Heart left ventricle (tissue), 16 donors: Measurements from ENCODE around the gene STC2. TPM values are rescaled to one million over a fixed set of nuclear protein-coding genes. Genes with fewer than 3 reads are reported as not detected.
A peak's percentile ranks its signal among the peaks of the same experiment; 100 is the strongest.

ENCODE experiments used
- ATAC-seq, 4 donors: fragments of 200-7000 bp; cut with Tn5 transposase; one replicate each; pipeline ENCODE4 v1.9.1; 2020 to 2022; ENCODE audit warnings: moderate library complexity in 4 of 4, mild to moderate bottlenecking in 3 of 4, moderate number of reproducible peaks in 1 of 4
- DNase-seq, 5 donors: peaks; one replicate each; pipeline ENCODE4 v3.0.0-alpha.2; 2020
- H3K27ac ChIP-seq, 12 donors: fragments of 200-600 bp; sonication (generic) in 4 of 12; one replicate each; pipeline versions ENCODE4 v1.5.0 to v1.8.0; 2016 to 2022; ENCODE audit warnings: mild to moderate bottlenecking in 2 of 12
- H3K27me3 ChIP-seq, 9 donors: fragments of 200-600 bp; sonication (generic) in 2 of 9; one replicate each; pipeline versions ENCODE4 v1.5.1 to v1.8.0; 2016 to 2022; ENCODE audit warnings: mild to moderate bottlenecking in 3 of 9
- H3K36me3 ChIP-seq, 9 donors: fragments of 200-600 bp; sonication (generic) in 2 of 9; one replicate each; pipeline versions ENCODE4 v1.5.0 to v1.8.0; 2018 to 2022; ENCODE audit warnings: mild to moderate bottlenecking in 2 of 9
- H3K4me1 ChIP-seq, 12 donors: fragments of 200-600 bp; sonication (generic) in 4 of 12; one replicate each; pipeline versions ENCODE4 v1.5.0 to v1.8.0; 2016 to 2022; ENCODE audit warnings: mild to moderate bottlenecking in 3 of 12
- H3K4me3 ChIP-seq, 12 donors: fragments of 200-600 bp; sonication (generic) in 4 of 12; one replicate each; pipeline versions ENCODE4 v1.5.0 to v1.8.0; 2017 to 2022; ENCODE audit warnings: mild to moderate bottlenecking in 9 of 12, moderate library complexity in 4 of 12
- H3K9me3 ChIP-seq, 12 donors: fragments of 200-600 bp; sonication (generic) in 4 of 12; one replicate each; pipeline versions ENCODE4 v1.5.0 to v1.8.0; 2016 to 2022; ENCODE audit warnings: mild to moderate bottlenecking in 1 of 12
- CTCF ChIP-seq, 12 donors: fragments of 200-600 bp; sonication (generic) in 4 of 12; IDR thresholded peaks; one replicate each; pipeline versions ENCODE4 v1.5.0 to v1.8.0; 2018 to 2022; ENCODE audit warnings: antibody characterized with exemption in 12 of 12, mild to moderate bottlenecking in 5 of 12
- POLR2A ChIP-seq, 2 donors: fragments of 450-650 bp; IDR thresholded peaks; one replicate each; pipeline ENCODE4 v1.6.1; 2017; ENCODE audit warnings: antibody characterized with exemption in 2 of 2, mild to moderate bottlenecking in 2 of 2, moderate library complexity in 2 of 2
- WGBS, 4 donors: extraction: QIAGEN DNeasy Blood & Tissue Kit in 2 of 4; methylation state at CpG; one replicate each; pipeline versions ENCODE4 v1.1.5 to v1.1.7; 2013 to 2018; 5-methylcytosine and 5-hydroxymethylcytosine counted together
- intact Hi-C, 10 donors: fragments of 100-400 bp; cut with DNase I; formaldehyde crosslinking; loops; one replicate each; pipeline versions ENCODE4 v1.11.1 to v1.14.2; 2022
- polyA plus RNA-seq, 2 donors: library from polyadenylated mRNA; stranded (reverse); fragments of 200-250 nt; gene quantifications; one replicate each; pipeline ENCODE4 v1.2.3, GENCODE V29; 2013
- total RNA-seq, 9 donors: library from RNA; depleted of rRNA in 2 of 9; stranded (reverse); fragments of >200 nt in 2 of 9; fragmentation: NEBNext Ultra II Directional in 3 of 9; extraction: Animal tissue kit (Norgen Biotek cat#: 25700) in 3 of 9; gene quantifications; one replicate each; pipeline versions ENCODE4 v1.1.0 to v1.2.4, GENCODE V29; 2016 to 2023
- donor health status: ischemic (EF 13 %, LVEDD 7.1; RV severe dilation, severe dysfunction).
- donor health status: healthy with polysubstance abuse.
- donor health status: DM: no; HTN: yes; CAD: no.
- donor health status: DM: no; HTN: no; CAD: no.
- donor health status: ischemic (EF 25% LVEDD 6.9; RV normal size, moderate dysfunction).
- donor health status: ischemic (EF 25% LVEDD 5.7; RV mildly dilated, moderate dysfunction).
- donor health status: healthy.
- donor health status: DM: yes; HTN: yes; CAD: no.
- donor health status: ischemic (EF 35%, LVEDD 5.7; RV mildly dilated, moderate dysfunction).
- donor health status: nonischemic (EF 11% LVEDD 7.7; RV severe dilation, severe dysfunction).
- donor health status: DM: yes; HTN: yes; CAD: no.
- donor health status: PGD.
- donor health status: ischemic (EF 29% LVEDD 5.4; RV normal size, mild dysfunction).
- donor health status: nonischemic (EF 23%, LVEDD 6.1; RV moderate dilation, normal function).

STC2 gene
- total and polyA plus RNA-seq, 11 donors = 3.9 to 15.2 (median 8.6) TPM

- TF ChIP-seq CTCF (IDR thresholded peaks at IDR 0.05) (no peak), POLR2A (IDR thresholded peaks at IDR 0.05) (no peak)
- no peaks in the 10 kb centered on the region for H3K36me3 ChIP-seq
- WGBS, 4 donors = 50 to 67% (median 57%) methylated on average over 7 of the region's 7 CpGs
- H3K27me3 ChIP-seq = no peaks in the 10 kb centered on the region
- DNase-seq (no peak), ATAC-seq (no peak)
- intact Hi-C loops = no loop called here
- no peaks in the 10 kb centered on the region for H3K4me1 ChIP-seq
- H3K27ac ChIP-seq = no peak overlapping the region
- H3K4me3 ChIP-seq = no peak overlapping the region
- no peaks in the 10 kb centered on the region for H3K9me3 ChIP-seq
Observed at GRCh38 chr5:173341961-173342430, 13.8 kb upstream of the STC2 start.

- no peak overlapping the region for H3K27ac ChIP-seq
- H3K9me3 ChIP-seq = no peaks in the 10 kb centered on the region
- 81 to 84% (median 83%) methylated on average over 6 of the region's 6 CpGs for WGBS, 4 donors
- H3K4me3 ChIP-seq = no peak overlapping the region
- H3K4me1 ChIP-seq = no peaks in the 10 kb centered on the region
- no peak for DNase-seq
- intact Hi-C loops = no loop called here
- no peak for ATAC-seq
- TF ChIP-seq POLR2A (IDR thresholded peaks at IDR 0.05) (no peak), CTCF (IDR thresholded peaks at IDR 0.05) (no peak)
- H3K27me3 ChIP-seq = no peaks in the 10 kb centered on the region
- no peaks in the 10 kb centered on the region for H3K36me3 ChIP-seq
Observed at GRCh38 chr5:173340984-173341383, 12.8 kb upstream of the STC2 start.

GRCh38 chr5:173340451-173340850, 12.2 kb upstream of the STC2 start:
- Histone ChIP-seq H3K36me3 (no peaks in the 10 kb centered on the region), H3K4me1 (no peaks in the 10 kb centered on the region), H3K27ac (no peak overlapping the region), H3K9me3 (no peaks in the 10 kb centered on the region), H3K4me3 (no peak overlapping the region), H3K27me3 (peaks cover 0 to 3% (median 0%) of the 10 kb centered on the region in 9 donors)
- DNase-seq = no peak
- TF ChIP-seq POLR2A (IDR thresholded peaks at IDR 0.05) = no peak
- no peak for TF ChIP-seq CTCF (IDR thresholded peaks at IDR 0.05)
- peak in 3 of 4 donors; percentile 37 to 69 (median 56) for ATAC-seq
- intact Hi-C loops = no loop called here
- WGBS, 4 donors = 60 to 69% (median 61%) methylated on average over 8 to 9 of the region's 9 CpGs

- H3K27me3 ChIP-seq = peaks cover 0 to 3% (median 0%) of the 10 kb centered on the region in 9 donors
- ATAC-seq = no peak
- intact Hi-C loops = loop anchor here in 2 of 10 donors (10.0 kb wide), 1 partner anchor 236 kb away; no protein-coding TSS in a partner anchor
- H3K36me3 ChIP-seq = no peaks in the 10 kb centered on the region
- TF ChIP-seq POLR2A (IDR thresholded peaks at IDR 0.05) (no peak), CTCF (IDR thresholded peaks at IDR 0.05) (no peak)
- H3K27ac ChIP-seq = no peak overlapping the region
- no peak for DNase-seq
- no peaks in the 10 kb centered on the region for H3K9me3 ChIP-seq
- H3K4me1 ChIP-seq = no peaks in the 10 kb centered on the region
- WGBS, 4 donors = 88 to 94% (median 91%) methylated on average over 11 of the region's 11 CpGs
- H3K4me3 ChIP-seq = no peak overlapping the region
Observed at GRCh38 chr5:173339286-173339685, 11.1 kb upstream of the STC2 start.
